Muscle of arm (tissue), 14 donors: ENCODE measurements around the gene VKORC1. TPM values are rescaled to one million over a fixed set of nuclear protein-coding genes. Genes with fewer than 3 reads are reported as not detected.
"Not testable (repeated sequence)": the region's sequence is repeated elsewhere in the genome, so short reads cannot be mapped to it uniquely, and the experiment has no call there.

Experiments used
- DNase-seq: peaks from one replicate; pipeline ENCODE4 v3.0.0-alpha.2; 2013
- long read RNA-seq, 11 donors: transcript quantifications; one replicate each; lab custom pipeline, GENCODE V29; 2026
- polyA plus RNA-seq, 12 donors: library from polyadenylated mRNA; unstranded; fragments of 120-200 nt; gene quantifications; one replicate each; pipeline ENCODE4 v1.2.1, GENCODE V29; 2013; ENCODE audit not compliant: insufficient read length in 12 of 12

VKORC1 gene
- polyA plus RNA-seq: 10 to 100 TPM in 11 of 12 donors, not detected in 1; 50.0 to 71.5 (median 58.6) TPM
- long read RNA-seq, donor 1, transcript VKORC1-207 (2 exons, 461 nt): minor isoform, 22 of 63 reads
- long read RNA-seq, donor 1, transcript VKORC1-205 (3 exons, 1,012 nt): major isoform, 31 of 63 reads
- long read RNA-seq, donor 1, transcript VKORC1-203 (2 exons, 901 nt): minor isoform, 9 of 63 reads
- long read RNA-seq, donor 1, partial matches to known transcripts: 0 of 63 reads
- long read RNA-seq, donor 1, other reads (novel, unspliced or antisense): 0 of 63 reads
- long read RNA-seq, donor 2, transcript VKORC1-205 (3 exons, 1,012 nt): major isoform, 63 of 108 reads
- long read RNA-seq, donor 2, transcript VKORC1-203 (2 exons, 901 nt): minor isoform, 12 of 108 reads
- long read RNA-seq, donor 2, transcript VKORC1-207 (2 exons, 461 nt): minor isoform, 33 of 108 reads
- long read RNA-seq, donor 2, partial matches to known transcripts: 0 of 108 reads
- long read RNA-seq, donor 2, other reads (novel, unspliced or antisense): 0 of 108 reads
- long read RNA-seq, donor 3, transcript VKORC1-205 (3 exons, 1,012 nt): major isoform, 32 of 60 reads
- long read RNA-seq, donor 3, transcript VKORC1-207 (2 exons, 461 nt): minor isoform, 22 of 60 reads
- long read RNA-seq, donor 3, transcript VKORC1-203 (2 exons, 901 nt): minor isoform, 6 of 60 reads
- long read RNA-seq, donor 3, partial matches to known transcripts: 0 of 60 reads
- long read RNA-seq, donor 3, other reads (novel, unspliced or antisense): 0 of 60 reads
- long read RNA-seq, donor 4, transcript VKORC1-205 (3 exons, 1,012 nt): major isoform, 19 of 39 reads
- long read RNA-seq, donor 4, transcript VKORC1-203 (2 exons, 901 nt): minor isoform, 5 of 39 reads
- long read RNA-seq, donor 4, transcript VKORC1-207 (2 exons, 461 nt): minor isoform, 14 of 39 reads
- long read RNA-seq, donor 4, partial matches to known transcripts: 0 of 39 reads
- long read RNA-seq, donor 4, other reads (novel, unspliced or antisense): 0 of 39 reads
- long read RNA-seq, donor 5, transcript VKORC1-203 (2 exons, 901 nt): minor isoform, 20 of 126 reads
- long read RNA-seq, donor 5, transcript VKORC1-205 (3 exons, 1,012 nt): major isoform, 66 of 126 reads
- long read RNA-seq, donor 5, transcript VKORC1-207 (2 exons, 461 nt): minor isoform, 38 of 126 reads
- long read RNA-seq, donor 5, partial matches to known transcripts: 0 of 126 reads
- long read RNA-seq, donor 5, other reads (novel, unspliced or antisense): 0 of 126 reads
- long read RNA-seq, donor 6, transcript VKORC1-203 (2 exons, 901 nt): minor isoform, 5 of 64 reads
- long read RNA-seq, donor 6, transcript VKORC1-205 (3 exons, 1,012 nt): major isoform, 32 of 64 reads
- long read RNA-seq, donor 6, transcript VKORC1-207 (2 exons, 461 nt): minor isoform, 15 of 64 reads
- long read RNA-seq, donor 6, partial matches to known transcripts: 12 of 64 reads
- long read RNA-seq, donor 6, other reads (novel, unspliced or antisense): 0 of 64 reads
- long read RNA-seq, donor 7, transcript VKORC1-203 (2 exons, 901 nt): minor isoform, 8 of 54 reads
- long read RNA-seq, donor 7, transcript VKORC1-207 (2 exons, 461 nt): minor isoform, 19 of 54 reads
- long read RNA-seq, donor 7, transcript VKORC1-205 (3 exons, 1,012 nt): major isoform, 27 of 54 reads
- long read RNA-seq, donor 7, partial matches to known transcripts: 0 of 54 reads
- long read RNA-seq, donor 7, other reads (novel, unspliced or antisense): 0 of 54 reads
- long read RNA-seq, donor 8, transcript VKORC1-203 (2 exons, 901 nt): minor isoform, 12 of 114 reads
- long read RNA-seq, donor 8, transcript VKORC1-207 (2 exons, 461 nt): major isoform, 51 of 114 reads
- long read RNA-seq, donor 8, transcript VKORC1-205 (3 exons, 1,012 nt): major isoform, 51 of 114 reads
- long read RNA-seq, donor 8, partial matches to known transcripts: 0 of 114 reads
- long read RNA-seq, donor 8, other reads (novel, unspliced or antisense): 0 of 114 reads
- long read RNA-seq, donor 9, transcript VKORC1-203 (2 exons, 901 nt): minor isoform, 8 of 71 reads
- long read RNA-seq, donor 9, transcript VKORC1-205 (3 exons, 1,012 nt): major isoform, 34 of 71 reads
- long read RNA-seq, donor 9, transcript VKORC1-207 (2 exons, 461 nt): minor isoform, 28 of 71 reads
- long read RNA-seq, donor 9, partial matches to known transcripts: 0 of 71 reads
- long read RNA-seq, donor 9, other reads (novel, unspliced or antisense): 0 of 71 reads
- long read RNA-seq, donor 10, transcript VKORC1-205 (3 exons, 1,012 nt): major isoform, 45 of 105 reads
- long read RNA-seq, donor 10, transcript VKORC1-203 (2 exons, 901 nt): minor isoform, 21 of 105 reads
- long read RNA-seq, donor 10, transcript VKORC1-207 (2 exons, 461 nt): minor isoform, 38 of 105 reads
- long read RNA-seq, donor 10, partial matches to known transcripts: 0 of 105 reads
- long read RNA-seq, donor 10, other reads (novel, unspliced or antisense): 0 of 105 reads
- long read RNA-seq, donor 11, transcript VKORC1-205 (3 exons, 1,012 nt): major isoform, 56 of 91 reads
- long read RNA-seq, donor 11, transcript VKORC1-207 (2 exons, 461 nt): minor isoform, 25 of 91 reads
- long read RNA-seq, donor 11, transcript VKORC1-203 (2 exons, 901 nt): minor isoform, 9 of 91 reads
- long read RNA-seq, donor 11, partial matches to known transcripts: 0 of 91 reads
- long read RNA-seq, donor 11, other reads (novel, unspliced or antisense): 0 of 91 reads

- peak; percentile 93 for DNase-seq
Measured at GRCh38 chr16:31094424-31095120, at the start of gene VKORC1. VKORC1 (minus strand) TSS chr16:31094797; CDS start chr16:31094729, 68 bp downstream.

- DNase-seq: no peak
Measured at GRCh38 chr16:31143694-31144148, 49.1 kb upstream of the VKORC1 start.

GRCh38 chr16:31143011-31143693 is 48.6 kb upstream of the VKORC1 start:
- DNase-seq: no peak

GRCh38 chr16:31142109-31143010 is 47.8 kb upstream of the VKORC1 start:
- peak; percentile 98 for DNase-seq

GRCh38 chr16:31141489-31142108 is 47.0 kb upstream of the VKORC1 start:
- DNase-seq: no peak

- not testable (repeated sequence) for DNase-seq
Measured at GRCh38 chr16:31141071-31141469, 46.5 kb upstream of the VKORC1 start.

GRCh38 chr16:31138621-31139578 is 44.3 kb upstream of the VKORC1 start:
- DNase-seq: no peak

GRCh38 chr16:31136822-31137499 is 42.4 kb upstream of the VKORC1 start:
- DNase-seq: not testable (repeated sequence)

GRCh38 chr16:31136287-31136662 is 41.7 kb upstream of the VKORC1 start:
- no peak for DNase-seq

- DNase-seq: no peak
Measured at GRCh38 chr16:31135535-31136286, 41.1 kb upstream of the VKORC1 start, which contains the start of gene PRSS8. PRSS8 (minus strand) TSS chr16:31135727; CDS start chr16:31135498, 229 bp downstream.

GRCh38 chr16:31134625-31135534 is 40.3 kb upstream of the VKORC1 start:
- no peak for DNase-seq

GRCh38 chr16:31134091-31134571 is 39.5 kb upstream of the VKORC1 start:
- DNase-seq: no peak
